ENCODE results near the gene S100A7A.

DNA sequence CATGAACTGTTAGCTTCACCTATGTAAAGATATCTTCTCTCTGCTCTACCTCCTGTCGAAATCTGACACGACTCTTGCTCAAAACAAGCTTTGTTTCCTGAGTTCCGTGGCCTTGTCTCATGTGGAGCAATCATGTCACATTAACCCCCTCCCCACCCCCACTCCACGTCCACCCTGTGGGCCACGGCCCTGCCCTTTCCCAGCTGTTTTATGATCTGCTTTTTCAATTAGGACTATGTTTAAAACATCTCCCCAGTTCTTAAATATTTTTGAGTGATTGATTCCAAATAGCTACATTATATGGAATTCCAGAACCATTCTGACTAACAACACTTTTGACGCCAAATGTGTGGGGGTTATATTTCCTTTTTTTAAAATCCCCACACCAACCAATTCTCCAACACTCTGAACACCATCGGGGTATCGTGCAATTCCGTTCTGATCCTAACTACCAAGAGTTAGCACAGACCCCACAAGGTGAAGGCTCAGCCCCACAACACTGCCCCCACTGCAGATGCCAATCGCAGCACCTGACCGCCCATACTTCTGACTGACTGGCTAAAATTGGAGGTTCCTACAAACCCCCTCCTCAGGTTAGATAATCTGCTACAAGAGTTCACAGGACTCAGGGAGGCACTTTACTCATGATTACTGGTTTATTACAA lies 12.8 kb upstream of the S100A7A start:
- TF ChIP-seq, protein P1, sequence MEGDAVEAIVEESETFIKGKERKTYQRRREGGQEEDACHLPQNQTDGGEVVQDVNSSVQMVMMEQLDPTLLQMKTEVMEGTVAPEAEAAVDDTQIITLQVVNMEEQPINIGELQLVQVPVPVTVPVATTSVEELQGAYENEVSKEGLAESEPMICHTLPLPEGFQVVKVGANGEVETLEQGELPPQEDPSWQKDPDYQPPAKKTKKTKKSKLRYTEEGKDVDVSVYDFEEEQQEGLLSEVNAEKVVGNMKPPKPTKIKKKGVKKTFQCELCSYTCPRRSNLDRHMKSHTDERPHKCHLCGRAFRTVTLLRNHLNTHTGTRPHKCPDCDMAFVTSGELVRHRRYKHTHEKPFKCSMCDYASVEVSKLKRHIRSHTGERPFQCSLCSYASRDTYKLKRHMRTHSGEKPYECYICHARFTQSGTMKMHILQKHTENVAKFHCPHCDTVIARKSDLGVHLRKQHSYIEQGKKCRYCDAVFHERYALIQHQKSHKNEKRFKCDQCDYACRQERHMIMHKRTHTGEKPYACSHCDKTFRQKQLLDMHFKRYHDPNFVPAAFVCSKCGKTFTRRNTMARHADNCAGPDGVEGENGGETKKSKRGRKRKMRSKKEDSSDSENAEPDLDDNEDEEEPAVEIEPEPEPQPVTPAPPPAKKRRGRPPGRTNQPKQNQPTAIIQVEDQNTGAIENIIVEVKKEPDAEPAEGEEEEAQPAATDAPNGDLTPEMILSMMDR (conservative IDR thresholded peaks at IDR 0.05): no peak
- no peak for TF ChIP-seq ZFX (IDR thresholded peaks at IDR 0.05)
